Measurements from ENCODE around the gene SORCS2.

SORCS2 gene

DNA sequence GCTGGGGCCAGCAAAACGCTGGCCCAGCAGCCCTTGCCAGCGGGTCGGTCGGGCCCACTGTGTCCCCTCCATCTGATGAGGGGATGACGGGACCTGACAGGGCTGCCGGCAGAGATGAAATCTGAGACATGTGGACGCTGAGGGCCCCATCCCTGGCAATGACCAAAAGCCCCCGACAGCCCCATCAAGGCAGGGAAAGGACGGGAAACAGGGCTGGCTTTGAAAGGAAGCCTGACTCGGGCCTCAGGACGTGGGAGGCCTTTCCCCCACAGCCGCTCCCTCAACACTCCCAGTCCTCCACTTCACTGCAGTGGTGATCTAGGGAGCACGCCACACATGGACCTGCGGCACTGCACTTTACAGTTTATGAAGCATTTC, 544.9 kb downstream of the SORCS2 start:
- DNase-seq (ENCODE audit: low read depth in 1 of 2, low spot score in 1 of 2), result no peak
- no peak for TF ChIP-seq JUND (IDR thresholded peaks at IDR 0.05; ENCODE audit: low read depth)
- in situ Hi-C loops (cut with HindIII; ENCODE audit: low pct_unique_long_range_greater_than_20kb, low sequenced_read_pairs), result no loop called here

DNA sequence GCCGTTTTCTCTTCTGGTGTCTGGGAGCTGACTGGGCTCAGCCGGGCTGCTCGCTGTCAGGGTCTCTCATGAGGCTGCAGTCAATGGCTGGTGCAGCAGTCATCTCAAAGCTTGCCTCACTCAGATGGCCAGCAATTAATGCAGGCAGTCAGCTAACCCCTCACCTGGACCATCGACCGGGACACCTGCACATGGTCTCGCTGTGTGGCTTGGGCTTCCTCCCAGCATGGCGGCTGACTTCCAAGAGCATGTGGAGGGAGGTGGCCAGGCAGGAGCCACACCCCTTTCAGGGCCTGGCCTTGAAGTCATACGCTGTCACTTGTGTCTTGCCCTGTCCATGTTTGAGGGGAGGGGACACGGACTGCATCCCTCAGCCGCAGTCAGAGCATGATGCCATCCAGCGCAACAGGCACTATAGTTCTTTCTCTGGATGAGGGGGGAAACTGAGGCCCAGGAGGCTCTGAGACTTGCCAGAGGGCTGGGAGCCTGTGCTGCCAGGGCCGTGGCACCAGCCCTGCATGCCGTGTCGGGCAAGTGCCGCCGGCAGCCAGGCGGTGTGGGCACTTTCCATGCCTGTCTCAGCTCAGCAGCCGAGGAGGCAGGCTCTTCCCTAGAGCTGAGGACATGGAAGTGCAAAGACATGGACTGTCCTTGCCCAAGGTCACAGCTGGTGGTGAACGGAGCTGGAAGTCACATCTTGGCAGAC, 545.6 kb downstream of the SORCS2 start:
- DNase-seq (ENCODE audit: low read depth in 1 of 2, low spot score in 1 of 2), result no peak
- in situ Hi-C loops (cut with HindIII; ENCODE audit: low pct_unique_long_range_greater_than_20kb, low sequenced_read_pairs), result no loop called here
- TF ChIP-seq JUND (IDR thresholded peaks at IDR 0.05; ENCODE audit: low read depth), result no peak

DNA sequence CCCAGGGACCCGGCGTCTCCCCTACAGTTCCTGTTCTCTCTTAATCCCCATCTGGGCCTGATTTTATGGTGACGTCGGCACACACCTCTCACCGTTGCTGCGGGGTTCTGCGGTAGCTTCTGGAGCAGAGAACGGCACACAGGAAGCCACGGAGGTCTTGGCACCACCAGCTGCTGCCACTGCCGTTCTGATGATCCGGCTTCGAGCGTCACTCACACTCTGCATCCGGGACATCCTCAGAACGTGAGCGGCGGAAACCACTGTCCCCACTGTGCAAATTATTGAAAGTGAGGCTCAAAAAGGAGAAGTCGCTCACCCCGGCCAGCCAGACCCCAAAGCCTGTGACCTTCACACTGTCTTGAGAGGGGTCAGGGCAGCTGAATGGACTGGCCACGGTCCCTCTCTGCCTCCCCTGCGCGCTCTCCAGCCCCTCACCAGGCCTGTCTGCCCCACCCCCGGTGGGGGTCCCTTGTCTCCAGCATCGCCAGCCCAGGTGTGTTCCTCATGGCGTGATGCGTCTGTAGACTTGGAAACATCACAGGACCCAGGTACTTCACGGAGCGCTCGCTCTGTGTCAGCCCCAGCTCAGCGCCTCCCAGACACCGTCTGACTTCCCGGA, 546.2 kb downstream of the SORCS2 start:
- no peak for TF ChIP-seq JUND (IDR thresholded peaks at IDR 0.05; ENCODE audit: low read depth)
- in situ Hi-C loops (cut with HindIII; ENCODE audit: low pct_unique_long_range_greater_than_20kb, low sequenced_read_pairs), result no loop called here
- no peak for DNase-seq (ENCODE audit: low read depth in 1 of 2, low spot score in 1 of 2)

DNA sequence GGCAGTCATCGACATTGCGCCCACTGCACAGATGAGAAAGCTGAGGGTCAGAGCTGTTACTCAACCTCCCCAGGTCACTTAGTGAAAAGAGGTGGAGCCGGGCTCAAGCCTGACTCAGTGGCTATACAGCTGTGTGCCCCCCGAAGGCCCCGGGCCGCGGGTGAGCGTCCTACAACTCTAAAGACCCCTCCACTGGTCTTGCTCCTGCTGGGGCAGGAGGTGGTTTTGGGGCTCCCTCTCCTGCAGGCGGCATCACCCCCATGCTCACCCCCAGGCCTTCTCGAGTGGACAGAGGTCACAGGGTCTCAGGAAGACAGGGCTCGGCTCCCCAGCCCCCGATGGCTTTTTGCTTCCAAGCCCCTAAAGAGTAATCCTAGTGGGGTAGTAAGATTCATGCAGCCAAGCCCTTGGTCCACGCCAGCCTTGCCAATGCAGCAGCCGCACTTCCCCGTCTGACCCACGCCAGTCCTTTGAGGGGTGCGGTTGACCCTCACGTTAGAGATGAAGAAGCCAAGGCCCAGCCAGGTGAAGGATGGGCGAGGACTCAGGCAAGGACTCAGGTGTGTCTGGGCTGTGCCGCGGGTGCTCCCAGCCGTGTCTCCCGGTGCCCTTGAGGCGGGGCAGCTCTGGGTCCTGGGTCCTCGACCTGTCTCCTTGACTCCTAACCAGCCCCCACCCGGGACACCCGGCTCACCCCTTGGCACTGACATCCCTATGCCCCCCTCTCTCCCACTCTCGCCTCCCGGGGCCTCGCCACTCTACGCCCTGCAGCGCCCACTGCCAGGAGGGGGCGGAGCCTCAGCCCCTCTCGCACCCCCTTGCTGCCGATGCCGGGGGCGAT, 547.0 kb downstream of the SORCS2 start:
- DNase-seq (ENCODE audit: low read depth in 1 of 2, low spot score in 1 of 2), result no peak
- in situ Hi-C loops (cut with HindIII; ENCODE audit: low pct_unique_long_range_greater_than_20kb, low sequenced_read_pairs), result no loop called here
- TF ChIP-seq JUND (IDR thresholded peaks at IDR 0.05; ENCODE audit: low read depth), result no peak

DNA sequence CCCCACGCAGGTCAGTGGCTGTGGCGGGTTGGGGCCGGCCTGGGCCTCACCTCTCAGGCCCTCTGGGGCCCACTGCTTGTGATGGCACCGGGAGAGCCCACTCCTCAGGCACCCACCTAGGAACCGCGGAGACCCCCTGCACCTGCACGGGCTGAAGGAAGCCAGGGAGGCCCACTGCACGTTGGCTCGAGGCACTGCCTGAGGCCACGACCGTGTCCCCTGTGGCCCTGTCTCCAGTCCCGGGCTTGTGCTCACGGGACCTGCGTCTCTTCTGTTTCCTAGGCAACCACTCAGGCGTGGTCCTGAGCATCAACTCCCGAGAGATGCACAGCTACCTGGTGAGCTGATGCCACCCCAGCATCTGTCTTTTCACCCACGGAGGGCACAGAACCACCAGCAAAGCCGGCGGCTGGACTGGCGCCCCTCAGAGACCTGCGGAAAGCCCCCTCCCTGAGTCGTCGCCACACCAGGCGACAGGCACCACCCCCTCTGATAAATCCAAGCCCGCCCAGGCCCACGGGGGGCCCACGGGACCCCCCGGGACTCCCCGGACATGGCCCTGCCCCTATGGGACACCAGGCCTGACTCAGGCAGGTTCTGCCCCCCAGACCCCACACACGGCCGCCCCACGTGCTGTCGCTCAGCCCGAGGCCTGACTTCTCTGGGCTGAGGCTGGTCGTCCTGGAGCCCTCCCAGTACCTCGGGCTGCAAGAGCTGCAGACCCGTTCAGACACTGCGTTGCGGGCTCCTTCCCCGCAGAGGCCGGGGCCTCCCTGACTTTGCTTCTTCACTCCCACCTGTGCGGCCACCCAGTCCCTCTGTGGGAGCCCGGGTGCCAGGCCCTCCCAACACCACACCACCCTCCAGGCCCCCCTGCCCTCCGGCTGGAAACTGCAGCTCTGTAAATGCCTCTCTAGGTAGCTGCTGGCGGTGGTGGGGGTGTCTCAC, 547.9 kb downstream of the SORCS2 start:
- no peak for TF ChIP-seq JUND (IDR thresholded peaks at IDR 0.05; ENCODE audit: low read depth)
- DNase-seq (ENCODE audit: low read depth in 1 of 2, low spot score in 1 of 2), result no peak
- in situ Hi-C loops (cut with HindIII; ENCODE audit: low pct_unique_long_range_greater_than_20kb, low sequenced_read_pairs), result no loop called here

DNA sequence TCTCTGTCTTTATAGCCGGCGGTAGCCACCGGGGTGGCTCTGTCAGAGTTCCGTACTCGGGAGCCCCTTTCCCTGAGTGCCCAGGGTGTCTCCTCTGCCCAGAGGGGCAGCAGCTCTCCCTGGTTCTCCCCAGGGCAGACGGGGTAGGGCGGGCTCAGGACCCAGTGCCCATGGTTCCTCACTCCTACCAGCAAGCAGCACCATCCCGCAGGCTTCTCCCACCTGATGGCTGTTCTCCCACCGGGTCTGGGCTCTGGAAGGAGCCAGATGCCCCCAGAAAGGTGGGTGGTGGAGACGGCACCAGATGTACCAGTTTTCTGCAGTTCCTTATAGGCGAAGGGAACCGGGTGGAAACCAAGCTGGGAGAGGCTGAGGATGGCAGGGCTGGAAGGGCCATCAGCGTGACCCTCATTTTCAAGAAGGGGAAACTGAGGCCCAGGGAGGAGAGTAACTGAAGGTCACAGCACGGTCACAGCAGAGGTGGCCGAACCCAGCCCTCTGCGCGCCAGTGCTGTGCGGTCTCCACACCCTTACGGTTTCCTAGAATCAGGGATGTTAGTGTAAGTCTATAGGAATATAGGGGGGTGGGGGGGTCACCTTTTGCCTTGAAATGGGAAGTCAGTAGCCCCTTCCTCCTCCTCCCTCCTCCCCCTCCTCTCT, 548.7 kb downstream of the SORCS2 start:
- no peak for DNase-seq (ENCODE audit: low read depth in 1 of 2, low spot score in 1 of 2)
- TF ChIP-seq JUND (IDR thresholded peaks at IDR 0.05; ENCODE audit: low read depth), result no peak
- in situ Hi-C loops (cut with HindIII; ENCODE audit: low pct_unique_long_range_greater_than_20kb, low sequenced_read_pairs), result no loop called here

DNA sequence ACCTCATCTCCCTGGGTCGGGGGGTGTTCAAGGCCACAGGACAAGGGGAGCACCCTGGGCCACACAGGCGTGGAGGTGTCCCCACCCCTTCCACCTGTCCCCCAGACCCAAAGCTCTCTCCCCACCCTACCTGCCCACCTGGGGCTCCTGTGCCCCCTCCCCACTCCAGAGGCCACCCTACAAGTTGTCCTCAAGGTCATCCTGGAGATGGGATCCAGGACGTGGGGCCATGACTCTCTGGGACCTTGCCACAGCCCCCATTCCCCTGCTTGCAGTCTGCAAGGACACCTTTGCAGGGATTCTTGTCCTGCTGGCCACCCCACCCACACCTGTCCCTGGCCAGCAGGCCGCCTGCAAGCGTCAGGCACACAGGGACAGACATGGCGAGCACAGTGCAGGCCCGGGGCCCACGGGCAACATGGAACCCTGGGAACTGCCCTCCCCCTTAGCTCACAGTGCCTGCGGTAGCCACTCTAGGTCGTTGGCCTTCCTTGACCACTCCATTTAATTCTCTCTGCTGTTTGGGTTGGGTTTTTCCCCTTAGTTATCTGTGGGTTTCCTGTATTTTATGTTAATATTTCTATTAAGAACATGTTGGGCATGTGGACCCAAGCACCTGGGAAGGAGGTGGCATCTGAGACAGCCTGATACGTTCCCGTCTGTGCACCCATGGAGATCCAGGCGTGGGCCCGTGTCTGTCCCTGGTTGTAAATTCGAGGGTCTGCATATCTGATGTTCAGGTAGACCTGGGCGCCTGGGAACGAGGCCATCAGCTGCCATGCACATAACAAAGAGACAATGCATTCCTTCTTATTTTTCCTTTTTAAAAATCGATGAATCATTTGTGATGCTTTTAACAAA, 549.8 kb downstream of the SORCS2 start:
- no peak for DNase-seq (ENCODE audit: low read depth in 1 of 2, low spot score in 1 of 2)
- TF ChIP-seq JUND (IDR thresholded peaks at IDR 0.05; ENCODE audit: low read depth), result no peak
- in situ Hi-C loops (cut with HindIII; ENCODE audit: low pct_unique_long_range_greater_than_20kb, low sequenced_read_pairs), result no loop called here

DNA sequence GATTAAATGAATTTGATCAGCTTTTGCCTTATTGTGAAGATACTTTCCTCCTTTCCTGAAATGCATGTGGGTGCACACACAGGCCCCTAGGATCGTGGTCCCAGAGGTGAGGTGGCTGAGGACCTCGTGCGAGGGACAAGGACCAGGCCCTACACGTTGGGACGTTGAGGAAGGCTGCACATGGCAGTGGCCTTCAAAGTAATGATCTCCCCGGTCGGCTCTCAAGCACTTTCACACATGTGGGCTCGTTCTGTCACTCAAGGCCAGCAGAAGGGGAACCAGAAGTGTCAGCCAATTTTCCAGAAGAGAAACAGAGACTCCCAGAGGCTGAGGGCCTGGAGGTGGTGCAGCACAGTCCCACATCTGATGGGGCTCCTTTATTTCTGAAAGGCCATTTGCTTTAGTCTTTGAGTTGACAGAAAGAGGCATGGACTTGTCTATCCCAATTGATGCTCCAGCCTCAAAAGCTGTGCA, 550.5 kb downstream of the SORCS2 start:
- no peak for TF ChIP-seq JUND (IDR thresholded peaks at IDR 0.05; ENCODE audit: low read depth)
- no peak for DNase-seq (ENCODE audit: low read depth in 1 of 2, low spot score in 1 of 2)
- in situ Hi-C loops (cut with HindIII; ENCODE audit: low pct_unique_long_range_greater_than_20kb, low sequenced_read_pairs), result no loop called here

DNA sequence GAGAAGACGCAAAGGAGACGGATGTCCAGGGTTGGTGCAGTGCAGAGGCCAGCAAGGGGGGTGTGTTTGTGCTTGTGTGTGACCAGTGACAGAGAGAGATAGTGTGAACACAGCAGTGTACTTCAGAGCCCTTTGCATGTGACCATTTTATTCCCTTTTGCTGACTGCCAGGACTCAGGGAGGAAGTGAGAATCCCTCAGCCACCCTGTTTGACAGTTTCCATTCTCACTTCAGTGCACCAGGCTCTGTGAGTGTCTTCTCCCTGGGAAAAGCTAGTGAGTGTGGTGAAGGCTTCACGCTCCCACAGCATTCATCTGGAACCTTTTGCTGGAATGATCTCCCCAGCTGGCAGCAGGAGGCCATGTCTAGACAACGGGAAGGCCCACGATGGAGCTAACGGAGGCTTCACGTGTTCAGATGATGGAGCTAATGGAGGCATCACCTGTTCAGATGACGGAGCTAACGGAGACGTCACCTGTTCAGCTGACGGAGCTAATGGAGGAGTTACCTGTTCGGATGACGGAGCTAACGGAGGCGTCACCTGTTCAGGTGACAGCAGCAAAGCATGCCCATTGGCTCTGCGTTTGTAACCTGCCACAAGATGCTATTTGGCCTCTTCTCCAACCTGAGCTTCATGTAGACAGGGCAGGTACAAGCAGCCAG, 551.9 kb downstream of the SORCS2 start:
- in situ Hi-C loops (cut with HindIII; ENCODE audit: low pct_unique_long_range_greater_than_20kb, low sequenced_read_pairs), result no loop called here
- no peak for TF ChIP-seq JUND (IDR thresholded peaks at IDR 0.05; ENCODE audit: low read depth)
- DNase-seq (ENCODE audit: low read depth in 1 of 2, low spot score in 1 of 2), result no peak

DNA sequence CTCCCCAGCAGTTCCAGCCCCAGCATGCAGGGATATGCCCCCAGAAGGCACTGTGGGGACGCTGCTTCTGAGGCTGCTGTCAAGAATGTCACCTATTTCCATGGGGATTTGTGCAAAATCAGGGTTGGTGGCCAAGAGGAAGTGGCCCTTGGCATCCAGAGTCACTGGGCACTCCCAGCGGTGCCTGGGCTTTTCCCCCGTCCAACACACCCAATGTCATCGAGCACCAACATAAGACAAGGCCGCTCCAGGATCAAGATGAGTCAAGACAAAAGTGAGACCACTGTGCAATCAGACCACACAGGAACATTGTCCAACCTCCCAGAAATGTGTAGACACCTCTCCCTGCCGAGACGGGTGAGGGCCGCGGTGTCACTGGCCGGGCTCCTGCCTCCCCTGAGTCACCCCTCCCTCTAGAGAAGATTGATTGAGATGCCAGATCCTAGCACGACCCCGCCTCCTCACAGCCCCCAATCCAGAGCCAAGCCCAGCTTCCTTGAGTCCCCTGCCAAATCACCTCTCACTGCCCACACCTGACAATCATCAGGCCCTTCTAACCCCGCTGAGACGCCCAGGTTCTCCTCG, 553.1 kb downstream of the SORCS2 start:
- TF ChIP-seq JUND (IDR thresholded peaks at IDR 0.05; ENCODE audit: low read depth), result no peak
- no peak for DNase-seq (ENCODE audit: low read depth in 1 of 2, low spot score in 1 of 2)

More for the DNA sequence above, 553.1 kb downstream of the SORCS2 start:
- in situ Hi-C loops (cut with HindIII; ENCODE audit: low pct_unique_long_range_greater_than_20kb, low sequenced_read_pairs), result no loop called here

All from T47D (cell line).